CD4-positive, alpha-beta T cell (primary cell): ENCODE measurements around the gene STK24. TPM values are rescaled to one million over a fixed set of nuclear protein-coding genes. Genes with fewer than 3 reads are reported as not detected.

Experiments used
- ATAC-seq: fragments of 200-7000 bp; cut with Tn5 transposase; one replicate; pipeline ENCODE4 v1.10.0; 2022; ENCODE audit warnings: mild to moderate bottlenecking; ENCODE audit not compliant: poor library complexity
- CTCF ChIA-PET: fragments of 350-600 bp; sonication (Branson Sonifier 250); formaldehyde crosslinking; loops from one replicate; lab custom pipeline; 2021; ENCODE audit warnings: antibody characterized with exemption, inconsistent platforms; lab: Charles Lee
- POLR2A ChIA-PET: fragments of 350-600 bp; sonication (Branson Sonifier 250); formaldehyde crosslinking; loops from one replicate; lab custom pipeline; 2021; ENCODE audit warnings: antibody characterized with exemption, inconsistent platforms; lab: Charles Lee
- DNase-seq, 14 experiments: peaks; one replicate each; pipeline ENCODE4 v3.0.0-alpha.2; 2013 to 2020; ENCODE audit warnings: mixed read lengths in 2 of 14
- H3K27ac ChIP-seq, 2 donors: one replicate each; pipeline versions ENCODE4 v1.5.1 to v1.7.0; 2013; ENCODE audit warnings: low read length in 2 of 2, low read depth in 1 of 2, mild to moderate bottlenecking in 1 of 2
- H3K27me3 ChIP-seq, 2 experiments: 1 replicate in 1 of 2; 2 replicates in 1 of 2; pipeline versions ENCODE4 v1.6.1 to v1.7.0; 2013; ENCODE audit warnings: low read length in 2 of 2, control low read depth in 1 of 2, mild to moderate bottlenecking in 1 of 2, moderate library complexity in 1 of 2; ENCODE audit not compliant: insufficient read depth in 2 of 2, control insufficient read depth in 1 of 2
- H3K36me3 ChIP-seq: one replicate; pipeline ENCODE4 v1.6.1; 2013; ENCODE audit warnings: low read length, control low read depth; ENCODE audit not compliant: insufficient read depth
- H3K4me1 ChIP-seq: one replicate; pipeline ENCODE4 v1.6.1; 2013; ENCODE audit warnings: low read length, control low read depth; ENCODE audit not compliant: insufficient read depth
- H3K4me3 ChIP-seq: one replicate; pipeline ENCODE4 v1.5.1; 2013; ENCODE audit warnings: mild to moderate bottlenecking, low read length, moderate library complexity
- H3K9me3 ChIP-seq, 2 experiments: 1 replicate in 1 of 2; 2 replicates in 1 of 2; pipeline versions ENCODE4 v1.6.1 to v1.7.0; 2013; ENCODE audit warnings: low read length in 2 of 2, mild to moderate bottlenecking in 2 of 2, control low read depth in 1 of 2, moderate library complexity in 1 of 2; ENCODE audit not compliant: control insufficient read depth in 1 of 2, insufficient read depth in 1 of 2
- H3K27ac Mint-ChIP-seq: one replicate; pipeline ENCODE4 v1.8.0; 2020; ENCODE audit warnings: mixed read lengths
- H3K27me3 Mint-ChIP-seq: one replicate; pipeline ENCODE4 v1.8.0; 2021; ENCODE audit warnings: mixed read lengths
- H3K36me3 Mint-ChIP-seq: one replicate; pipeline ENCODE4 v1.8.0; 2021; ENCODE audit warnings: low read depth, mixed read lengths
- H3K4me1 Mint-ChIP-seq: one replicate; pipeline ENCODE4 v1.8.0; 2021; ENCODE audit warnings: low read depth, mixed read lengths
- H3K4me3 Mint-ChIP-seq: one replicate; pipeline ENCODE4 v1.8.0; 2020; ENCODE audit warnings: mild to moderate bottlenecking, mixed read lengths
- H3K9me3 Mint-ChIP-seq: one replicate; pipeline ENCODE4 v1.8.0; 2020; ENCODE audit warnings: mixed read lengths
- CTCF ChIP-seq: fragments of 200-600 bp; IDR thresholded peaks from one replicate; pipeline ENCODE4 v1.8.0; 2022; ENCODE audit warnings: antibody characterized with exemption, mild to moderate bottlenecking
- intact Hi-C, 2 experiments: fragments of 100-400 bp; cut with DNase I in 1 of 2; cut with micrococcal nuclease in 1 of 2; formaldehyde crosslinking; loops; one replicate each; pipeline versions ENCODE4 v1.15.1 to v1.9.0; 2023 to 2025; cut with DNase I, micrococcal nuclease
- total RNA-seq, 174 experiments: library from RNA in 2 of 174; stranded (reverse) in 2 of 174; gene quantifications; one replicate each; pipeline ENCODE4 v1.2.3 and lab custom pipeline; 2021 to 2026

STK24 gene
- total RNA-seq, 2 experiments from 2014 or later, result 82.3 to 85.2 TPM

GRCh38 chr13:98429977-98430736 lies 146.8 kb downstream of the STK24 start:
- intact Hi-C loops, result no loop called here
- ChIA-PET CTCF (no interaction called here), POLR2A (no interaction called here)
- H3K4me1 Mint-ChIP-seq, result no peaks in the 10 kb centered on the region
- no peaks in the 10 kb centered on the region for H3K36me3 Mint-ChIP-seq
- H3K4me3 Mint-ChIP-seq, result no peak overlapping the region
- no peaks in the 10 kb centered on the region for H3K9me3 ChIP-seq
- H3K27ac ChIP-seq, result no peak overlapping the region
- no peak overlapping the region for H3K27ac Mint-ChIP-seq
- ATAC-seq (no peak), DNase-seq (no peak)
- TF ChIP-seq CTCF, result no peak
- H3K4me3 ChIP-seq, result no peak overlapping the region
- no peaks in the 10 kb centered on the region for H3K9me3 Mint-ChIP-seq
- no peaks in the 10 kb centered on the region for H3K4me1 ChIP-seq
- no peaks in the 10 kb centered on the region for H3K36me3 ChIP-seq
- peaks cover 27% of the 10 kb centered on the region for H3K27me3 Mint-ChIP-seq
- peaks cover 0 to 8% of the 10 kb centered on the region in 2 experiments for H3K27me3 ChIP-seq

GRCh38 chr13:98429531-98429930 lies 147.4 kb downstream of the STK24 start:
- Histone ChIP-seq H3K27me3 (peaks cover 0 to 8% of the 10 kb centered on the region in 2 experiments), H3K4me1 (no peaks in the 10 kb centered on the region), H3K4me3 (no peak overlapping the region), H3K9me3 (no peaks in the 10 kb centered on the region), H3K27ac (no peak overlapping the region), H3K36me3 (no peaks in the 10 kb centered on the region)
- Mint-ChIP-seq H3K27me3 (peaks cover 27% of the 10 kb centered on the region), H3K4me3 (no peak overlapping the region), H3K36me3 (no peaks in the 10 kb centered on the region), H3K27ac (no peak overlapping the region), H3K4me1 (no peaks in the 10 kb centered on the region), H3K9me3 (no peaks in the 10 kb centered on the region)
- intact Hi-C loops, result no loop called here
- ATAC-seq (no peak), DNase-seq (no peak)
- no peak for TF ChIP-seq CTCF
- ChIA-PET POLR2A (no interaction called here), CTCF (no interaction called here)

- TF ChIP-seq CTCF, result no peak
- no peak overlapping the region for H3K27ac ChIP-seq
- Mint-ChIP-seq H3K27ac (no peak overlapping the region), H3K9me3 (no peaks in the 10 kb centered on the region), H3K36me3 (no peaks in the 10 kb centered on the region), H3K27me3 (peaks cover 27% of the 10 kb centered on the region), H3K4me3 (no peak overlapping the region), H3K4me1 (no peaks in the 10 kb centered on the region)
- H3K4me3 ChIP-seq, result no peak overlapping the region
- no peaks in the 10 kb centered on the region for H3K36me3 ChIP-seq
- CTCF ChIA-PET, result no interaction called here
- no peaks in the 10 kb centered on the region for H3K9me3 ChIP-seq
- DNase-seq (no peak), ATAC-seq (no peak)
- intact Hi-C loops, result no loop called here
- H3K4me1 ChIP-seq, result no peaks in the 10 kb centered on the region
- POLR2A ChIA-PET, result no interaction called here
- peaks cover 0 to 8% of the 10 kb centered on the region in 2 experiments for H3K27me3 ChIP-seq
Observed at GRCh38 chr13:98429081-98429480, 147.8 kb downstream of the STK24 start.
